ENCODE data around the gene TRABD.

TRABD gene

GRCh38 chr22:50217543-50218152 is 31.9 kb downstream of the TRABD start:
- DNase-seq (ENCODE audit: low read depth in 3 of 3, low spot score in 1 of 3) = no peak

- no peak for DNase-seq (ENCODE audit: low read depth in 3 of 3, low spot score in 1 of 3)
Measured at GRCh38 chr22:50218153-50218995, 32.7 kb downstream of the TRABD start.

GRCh38 chr22:50218996-50219727 is 33.4 kb downstream of the TRABD start:
- DNase-seq (ENCODE audit: low read depth in 3 of 3, low spot score in 1 of 3) = no peak

GRCh38 chr22:50219800-50220602 is 34.3 kb downstream of the TRABD start:
- DNase-seq (ENCODE audit: low read depth in 3 of 3, low spot score in 1 of 3) = no peak

GRCh38 chr22:50220603-50221409 is 35.1 kb downstream of the TRABD start:
- no peak for DNase-seq (ENCODE audit: low read depth in 3 of 3, low spot score in 1 of 3)

GRCh38 chr22:50221410-50222300 is 35.9 kb downstream of the TRABD start:
- no peak for DNase-seq (ENCODE audit: low read depth in 3 of 3, low spot score in 1 of 3)

GRCh38 chr22:50222508-50222907 is 36.8 kb downstream of the TRABD start:
- no peak for DNase-seq (ENCODE audit: low read depth in 3 of 3, low spot score in 1 of 3)

- no peak for DNase-seq (ENCODE audit: low read depth in 3 of 3, low spot score in 1 of 3)
Measured at GRCh38 chr22:50224071-50224470, 38.4 kb downstream of the TRABD start.

GRCh38 chr22:50225200-50225969 is 39.7 kb downstream of the TRABD start:
- DNase-seq (ENCODE audit: low read depth in 3 of 3, low spot score in 1 of 3) = no peak

GRCh38 chr22:50226063-50226874 is 40.6 kb downstream of the TRABD start:
- no peak for DNase-seq (ENCODE audit: low read depth in 3 of 3, low spot score in 1 of 3)

- DNase-seq (ENCODE audit: low read depth in 3 of 3, low spot score in 1 of 3) = no peak
Measured at GRCh38 chr22:50226875-50227165, 41.1 kb downstream of the TRABD start.

GRCh38 chr22:50227579-50228215 is 42.0 kb downstream of the TRABD start:
- DNase-seq (ENCODE audit: low read depth in 3 of 3, low spot score in 1 of 3) = no peak

GRCh38 chr22:50228366-50228765 is 42.7 kb downstream of the TRABD start:
- DNase-seq (ENCODE audit: low read depth in 3 of 3, low spot score in 1 of 3) = no peak

GRCh38 chr22:50229370-50229769 is 43.7 kb downstream of the TRABD start:
- no peak for DNase-seq (ENCODE audit: low read depth in 3 of 3, low spot score in 1 of 3)

- DNase-seq (ENCODE audit: low read depth in 3 of 3, low spot score in 1 of 3) = no peak
Measured at GRCh38 chr22:50232481-50233151, 46.9 kb downstream of the TRABD start.

GRCh38 chr22:50233223-50233622 is 47.5 kb downstream of the TRABD start:
- DNase-seq (ENCODE audit: low read depth in 3 of 3, low spot score in 1 of 3) = no peak

All from stimulated activated CD4-positive, alpha-beta T cell treated with anti-CD3 and anti-CD28 coated beads, TNF-alpha, amount 100 ng/mL, for 1 hour (primary cell).